HG03342 (cell line): ENCODE measurements around the gene EFHC1.
"Not testable (repeated sequence)": the region's sequence is repeated elsewhere in the genome, so short reads cannot be mapped to it uniquely, and the experiment has no call there.

Source experiments
- ATAC-seq: cut with Tn5 transposase; IDR thresholded peaks from one replicate; pipeline ENCODE4 v1.9.1; 2021; ENCODE audit warnings: mild to moderate bottlenecking, moderate library complexity; ENCODE audit not compliant: unreplicated experiment

Gene EFHC1

DNA sequence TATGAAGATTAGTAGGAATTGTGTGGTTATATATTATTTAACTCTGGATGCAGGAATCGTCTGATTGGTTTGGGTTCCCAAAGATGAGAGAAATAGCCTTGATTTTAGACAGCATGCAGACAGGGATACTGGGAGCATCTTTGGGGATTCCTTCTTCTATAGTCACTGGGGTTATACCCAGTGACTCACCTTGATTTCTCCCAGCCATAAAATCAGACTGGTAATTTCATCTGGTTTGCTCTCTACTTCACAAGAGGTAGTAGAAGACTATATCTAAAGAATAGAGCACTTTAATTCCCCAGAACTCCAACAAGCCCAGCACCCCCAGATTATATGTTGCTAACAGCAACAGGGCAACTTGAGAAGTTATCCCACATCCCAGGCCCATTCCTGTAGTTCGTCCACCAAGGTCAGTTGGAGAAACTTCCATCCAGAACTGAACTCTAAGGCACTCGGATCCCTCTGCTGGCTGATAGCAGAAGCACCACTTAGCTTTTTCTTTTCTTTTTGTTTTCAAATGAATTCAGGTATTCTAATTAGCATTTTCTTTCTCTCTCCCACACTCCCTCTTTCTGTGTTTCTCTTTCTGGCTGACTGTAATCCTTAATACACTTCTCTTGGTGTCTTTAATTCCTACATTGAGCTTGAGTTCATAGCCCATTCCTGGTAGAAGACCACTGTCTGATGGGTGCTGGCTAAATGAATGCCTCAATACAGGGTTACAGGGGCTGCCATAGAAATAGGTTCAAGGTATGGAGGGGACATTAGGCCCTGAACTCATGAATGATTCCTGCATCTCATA lies 20.4 kb upstream of the EFHC1 start:
- ATAC-seq: peak; percentile 58

DNA sequence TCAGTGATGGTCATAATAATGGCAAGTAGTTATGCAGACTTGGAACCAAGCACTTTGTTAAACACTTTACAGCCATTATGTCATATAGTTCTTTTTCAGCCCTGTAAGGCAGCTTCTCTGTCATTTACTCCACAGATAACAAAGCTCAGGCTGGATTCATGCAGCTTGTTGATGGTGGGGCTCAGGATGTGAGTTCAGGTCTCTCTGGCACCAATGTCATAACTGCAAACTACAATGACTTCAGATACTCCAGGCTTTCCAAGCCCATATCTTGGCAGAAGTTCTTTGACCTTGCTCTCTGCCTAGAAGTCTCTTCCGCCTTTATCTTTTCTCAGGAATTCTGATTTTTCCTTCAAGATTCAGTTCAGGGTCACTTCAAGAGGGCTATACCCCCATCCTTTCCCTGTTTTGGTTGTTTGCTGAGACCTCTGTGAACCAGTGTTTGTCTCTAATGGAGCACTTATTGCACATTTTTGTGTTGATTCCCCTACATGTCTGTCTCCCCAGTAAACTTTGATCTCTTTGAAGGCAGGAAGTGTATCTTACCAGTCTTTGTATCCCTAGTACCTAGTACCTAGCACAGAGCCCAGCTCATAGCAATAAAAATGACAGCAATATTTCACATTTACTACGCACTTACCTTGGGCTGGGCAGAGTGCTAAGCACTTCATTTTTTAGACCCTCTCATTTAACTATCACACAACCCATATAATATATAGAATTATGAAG lies 19.7 kb upstream of the EFHC1 start:
- ATAC-seq: no peak

DNA sequence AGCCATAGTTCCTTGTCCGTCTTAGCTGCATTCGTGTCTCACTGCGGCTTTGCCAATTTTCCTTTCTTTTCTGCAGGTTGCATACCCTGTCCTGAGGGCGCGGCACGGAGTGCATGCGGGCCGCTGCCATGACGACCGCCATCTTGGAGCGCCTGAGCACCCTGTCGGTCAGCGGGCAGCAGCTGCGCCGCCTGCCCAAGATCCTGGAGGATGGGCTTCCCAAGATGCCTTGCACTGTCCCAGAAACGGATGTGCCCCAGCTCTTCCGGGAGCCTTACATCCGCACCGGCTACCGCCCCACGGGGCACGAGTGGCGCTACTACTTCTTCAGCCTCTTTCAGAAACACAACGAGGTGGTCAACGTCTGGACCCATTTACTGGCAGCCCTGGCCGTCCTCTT lies 17.1 kb upstream of the EFHC1 start:
- no peak for ATAC-seq

DNA sequence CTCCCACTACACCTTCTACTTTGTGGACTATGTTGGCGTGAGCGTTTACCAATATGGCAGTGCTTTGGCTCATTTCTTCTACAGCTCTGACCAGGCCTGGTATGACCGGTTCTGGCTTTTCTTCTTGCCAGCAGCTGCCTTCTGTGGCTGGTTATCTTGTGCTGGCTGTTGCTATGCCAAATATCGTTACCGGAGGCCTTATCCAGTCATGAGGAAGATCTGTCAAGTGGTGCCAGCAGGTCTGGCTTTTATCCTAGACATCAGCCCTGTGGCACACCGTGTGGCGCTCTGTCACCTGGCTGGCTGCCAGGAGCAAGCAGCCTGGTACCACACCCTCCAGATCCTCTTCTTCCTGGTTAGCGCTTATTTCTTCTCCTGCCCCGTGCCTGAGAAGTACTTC lies 16.5 kb upstream of the EFHC1 start:
- ATAC-seq: no peak

DNA sequence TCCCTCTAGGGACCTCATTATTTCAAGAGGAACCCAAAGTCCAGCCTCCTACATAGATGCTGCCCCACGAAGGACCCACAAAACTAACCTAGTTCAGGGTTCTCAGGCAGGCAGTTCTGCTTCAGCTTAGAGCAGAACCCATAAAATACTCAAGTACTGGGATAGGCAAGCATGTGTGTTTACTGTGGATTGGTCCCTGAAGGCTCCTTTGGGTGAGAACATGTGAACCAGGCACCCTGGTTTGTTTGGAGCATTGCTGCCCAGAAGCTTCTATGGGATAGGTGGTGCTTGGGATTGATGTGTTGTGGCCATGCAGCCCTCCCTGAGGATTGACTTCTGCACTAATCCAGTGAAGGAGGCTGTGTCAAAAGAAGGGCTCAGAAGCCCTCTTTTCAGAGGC lies 14.9 kb upstream of the EFHC1 start:
- ATAC-seq: no peak

DNA sequence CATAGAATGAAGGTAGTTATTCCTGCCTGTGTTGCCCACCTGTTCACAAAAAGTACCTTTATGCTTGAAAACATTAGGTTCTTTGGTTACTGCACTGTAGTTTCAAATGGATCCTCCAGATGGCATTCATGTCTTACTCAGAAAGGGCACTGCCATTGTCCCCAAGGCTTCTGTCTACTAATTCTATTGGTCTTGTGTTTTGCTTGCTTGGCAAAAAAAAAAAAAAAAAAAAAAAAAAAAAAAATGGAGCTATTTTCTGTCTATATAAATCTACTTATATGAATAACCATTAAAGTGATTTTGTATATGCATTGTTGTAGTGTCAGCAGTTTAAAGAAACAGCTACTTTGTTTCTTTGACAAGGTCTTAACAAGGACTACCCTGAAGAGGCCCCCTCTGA lies 12.7 kb upstream of the EFHC1 start:
- peak; percentile 76 for ATAC-seq

DNA sequence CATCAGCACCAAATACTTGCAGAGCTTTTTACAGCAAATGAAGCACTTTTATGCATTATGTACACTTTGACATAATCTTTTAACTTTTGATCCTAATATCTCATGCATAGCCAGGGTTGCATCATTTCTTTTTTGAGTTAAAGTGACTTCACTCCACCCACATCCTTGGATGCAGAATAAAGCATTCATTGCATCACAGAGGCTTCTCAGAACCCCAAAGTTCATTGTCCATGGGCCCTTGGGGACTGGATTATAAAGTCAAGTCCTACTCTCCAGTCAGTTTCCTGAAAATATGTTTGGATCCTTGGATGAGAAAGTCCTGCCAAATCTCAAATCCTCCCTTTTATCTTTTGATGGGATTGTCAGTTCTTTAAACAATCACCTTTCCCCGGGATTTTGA lies 10.6 kb upstream of the EFHC1 start:
- ATAC-seq: no peak

DNA sequence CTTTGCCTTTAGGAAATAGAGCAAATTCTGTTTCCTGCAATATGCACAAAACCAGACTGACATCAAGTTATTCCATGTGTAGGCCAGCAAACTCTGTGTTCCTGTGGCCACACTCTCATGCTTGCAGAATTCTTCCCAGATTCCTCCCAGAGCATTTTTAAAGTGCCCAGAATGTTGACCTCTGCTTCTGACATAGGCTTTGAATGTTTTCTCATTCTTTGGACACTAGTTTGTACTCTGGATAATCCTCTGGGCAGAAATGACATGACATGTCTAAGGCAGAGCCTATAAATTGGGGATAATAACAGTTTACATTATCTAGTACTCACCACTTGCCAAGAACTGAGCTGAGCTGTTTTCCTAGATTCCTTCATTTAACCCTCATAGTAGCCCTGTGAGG lies 9.2 kb upstream of the EFHC1 start:
- ATAC-seq: no peak

- ATAC-seq: no peak
Measured at GRCh38 chr6:52411911-52412310, 8.2 kb upstream of the EFHC1 start.

DNA sequence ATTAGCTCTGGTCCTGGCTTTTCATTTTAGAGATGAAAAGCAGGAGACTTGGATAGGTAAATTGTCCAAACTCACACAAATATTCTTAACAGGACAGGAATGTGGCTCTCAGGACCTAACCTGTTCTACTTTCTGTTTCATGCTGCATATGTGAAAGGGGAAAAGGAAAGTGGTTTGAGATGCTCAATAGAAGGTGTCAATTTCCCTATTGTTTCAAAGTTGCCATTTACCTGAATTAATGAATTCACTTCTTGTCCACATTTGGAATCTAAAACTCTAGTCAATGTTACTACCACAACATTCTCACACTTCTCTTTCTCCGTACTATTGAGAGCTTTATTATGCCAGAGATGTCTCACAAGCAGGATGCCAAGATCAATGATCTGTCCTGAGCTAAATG lies 4.8 kb upstream of the EFHC1 start:
- ATAC-seq: no peak

DNA sequence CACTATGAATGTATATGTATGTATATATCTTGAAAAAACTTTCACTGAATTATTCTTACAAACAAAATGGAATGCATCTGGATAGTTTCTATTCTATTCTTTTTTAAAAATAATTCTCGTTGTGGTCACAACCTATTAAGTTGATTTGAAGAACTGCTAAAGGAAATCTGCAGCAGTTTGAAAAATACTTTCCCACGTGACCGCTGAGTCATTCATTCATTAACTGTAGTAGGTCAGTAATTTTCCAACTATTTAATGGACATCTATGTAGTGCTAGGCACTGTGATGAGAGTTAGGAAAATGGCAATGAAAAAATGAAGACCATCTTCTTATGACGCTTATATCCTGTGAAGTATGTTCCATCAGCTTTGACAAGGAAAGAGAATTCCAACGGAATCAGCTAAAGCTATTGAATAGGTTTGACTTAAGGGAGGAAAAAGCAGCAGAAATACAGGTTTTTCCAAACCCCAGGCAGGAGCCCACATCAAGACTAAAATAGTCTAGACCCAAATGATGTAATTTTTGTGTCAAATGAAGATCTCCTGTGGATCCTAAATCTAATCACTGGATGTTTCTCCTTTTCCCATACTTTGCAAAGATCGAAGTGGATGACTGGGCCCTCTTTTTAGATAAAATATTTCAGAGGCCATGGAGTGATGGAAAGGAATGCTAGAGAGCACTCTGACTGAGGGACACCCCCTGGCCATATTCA lies 4.1 kb upstream of the EFHC1 start:
- no peak for ATAC-seq

GRCh38 chr6:52416629-52417151 lies 3.5 kb upstream of the EFHC1 start:
- ATAC-seq: no peak

DNA sequence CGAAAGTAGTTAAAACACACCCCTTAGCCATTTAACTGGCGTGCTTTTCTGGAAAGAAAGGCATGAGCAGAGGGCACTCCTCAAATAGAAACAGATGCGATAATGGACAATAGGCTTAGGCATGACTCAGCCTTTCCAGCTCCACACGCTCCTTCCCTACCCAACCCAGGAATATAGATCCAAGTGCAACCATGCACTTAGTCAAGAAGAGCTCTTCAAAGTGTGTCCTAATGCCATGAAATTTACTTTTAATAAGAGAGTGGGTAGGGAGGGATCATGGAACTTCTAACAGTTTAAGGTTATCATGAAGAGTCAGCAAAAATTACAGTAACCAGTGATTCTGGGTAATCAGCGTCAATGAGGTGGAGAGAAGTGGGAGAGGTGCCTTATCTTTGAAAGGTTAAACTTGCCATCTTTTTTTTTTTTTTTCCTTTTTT lies 2.4 kb upstream of the EFHC1 start:
- ATAC-seq: no peak

DNA sequence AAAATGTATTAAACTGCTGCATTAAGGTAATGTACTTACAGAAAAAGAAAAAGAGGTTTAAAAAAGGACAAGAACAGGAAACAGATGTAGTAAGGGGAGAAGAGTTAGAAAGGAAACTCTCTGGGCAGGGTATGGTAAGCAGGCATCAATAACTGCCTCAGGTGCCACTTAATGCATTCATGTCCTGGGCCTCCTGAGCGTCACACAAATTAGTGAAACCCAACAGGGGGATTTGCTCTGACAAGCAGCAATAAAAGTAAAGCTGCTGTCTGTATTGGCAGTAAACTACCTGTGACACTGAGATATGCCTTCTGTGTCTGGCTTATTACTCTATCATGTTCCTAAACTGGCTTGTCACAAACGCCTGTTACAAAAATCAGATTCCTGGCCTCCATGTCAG lies 1.5 kb upstream of the EFHC1 start:
- no peak for ATAC-seq

- ATAC-seq: no peak
Measured at GRCh38 chr6:52420668-52421358, 671 bp downstream of the EFHC1 start.

- ATAC-seq: no peak
Measured at GRCh38 chr6:52422156-52422555, 2.0 kb downstream of the EFHC1 start.

DNA sequence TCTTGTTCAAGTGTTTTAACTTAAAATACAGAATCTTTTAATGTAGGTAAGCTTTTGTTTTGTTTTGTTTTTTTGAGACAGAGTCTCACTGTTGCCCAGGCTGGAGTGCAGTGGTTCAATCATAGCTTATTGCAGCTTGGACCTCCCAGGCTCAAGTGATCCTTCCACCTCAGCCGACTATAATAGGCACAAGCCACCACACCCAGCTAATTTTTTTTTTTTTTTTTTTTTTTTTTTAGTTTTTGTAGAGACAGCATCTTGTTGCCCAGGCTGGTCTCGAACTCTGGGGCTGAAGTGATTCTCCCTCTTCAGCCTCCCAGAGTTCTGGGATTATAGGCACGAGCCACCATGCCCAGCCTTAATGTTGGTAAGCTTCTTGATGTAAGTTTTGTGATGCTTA lies 3.3 kb downstream of the EFHC1 start:
- ATAC-seq: no peak

- no peak for ATAC-seq
Measured at GRCh38 chr6:52423971-52424381, 3.8 kb downstream of the EFHC1 start.

GRCh38 chr6:52424513-52424912 lies 4.4 kb downstream of the EFHC1 start:
- ATAC-seq: no peak

DNA sequence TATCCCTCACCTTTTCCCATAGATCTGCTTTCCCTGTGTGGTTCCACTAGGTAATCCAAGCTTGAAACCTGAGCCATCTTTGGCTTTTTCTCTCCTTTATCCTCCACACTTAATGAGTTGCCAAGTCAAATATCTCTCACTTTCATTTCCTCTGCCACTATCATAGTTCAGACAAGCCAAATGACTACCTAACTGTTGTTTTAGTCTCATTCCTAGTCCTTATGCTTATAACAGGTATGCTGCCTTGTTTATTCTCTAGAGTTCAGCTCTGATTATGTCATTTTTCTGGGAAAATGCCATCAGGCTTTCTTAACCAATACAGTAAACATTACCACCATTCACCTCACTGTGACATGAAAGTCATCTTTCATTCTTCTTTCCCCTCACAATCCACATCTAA lies 6.5 kb downstream of the EFHC1 start:
- ATAC-seq: peak; percentile 63

DNA sequence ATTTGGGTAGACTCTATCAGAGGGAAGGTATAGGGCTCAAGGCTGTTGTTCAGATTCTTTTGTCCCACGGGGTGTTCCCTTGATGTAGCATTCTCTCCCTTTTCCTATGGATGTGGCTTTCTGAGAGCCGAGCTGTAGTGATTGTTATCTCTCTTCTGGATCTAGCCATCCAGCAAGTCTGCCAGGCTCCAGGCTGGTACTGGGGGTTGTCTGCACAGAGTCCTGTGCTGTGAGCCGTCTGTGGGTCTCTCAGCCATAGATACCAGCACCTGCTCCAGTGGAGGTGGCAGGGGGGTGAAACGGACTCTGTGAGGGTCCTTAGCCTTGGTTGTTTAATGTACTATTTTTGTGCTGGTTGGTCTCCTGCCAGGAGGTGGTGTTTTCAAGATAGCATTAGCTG lies 13.2 kb downstream of the EFHC1 start:
- not testable (repeated sequence) for ATAC-seq
